DOHH2 (cell line): Measurements from ENCODE around the gene GJA4.

Source experiments
- EZH2phosphoT487 ChIP-seq: fragments of 200-600 bp; sonication (generic); IDR thresholded peaks from 2 replicates; pipeline ENCODE4 v1.6.1; 2017; ENCODE audit warnings: borderline replicate concordance, mild to moderate bottlenecking, antibody characterized with exemption, low read length, moderate library complexity, mixed read lengths
- TF ChIP-seq, protein P1 (sequence below): fragments of 200-600 bp; sonication (generic); IDR thresholded peaks from one replicate; pipeline ENCODE4 v1.5.1; 2014; ENCODE audit warnings: antibody characterized with exemption, mild to moderate bottlenecking, low read depth, low read length; ENCODE audit not compliant: poor library complexity, severe bottlenecking

DNA sequence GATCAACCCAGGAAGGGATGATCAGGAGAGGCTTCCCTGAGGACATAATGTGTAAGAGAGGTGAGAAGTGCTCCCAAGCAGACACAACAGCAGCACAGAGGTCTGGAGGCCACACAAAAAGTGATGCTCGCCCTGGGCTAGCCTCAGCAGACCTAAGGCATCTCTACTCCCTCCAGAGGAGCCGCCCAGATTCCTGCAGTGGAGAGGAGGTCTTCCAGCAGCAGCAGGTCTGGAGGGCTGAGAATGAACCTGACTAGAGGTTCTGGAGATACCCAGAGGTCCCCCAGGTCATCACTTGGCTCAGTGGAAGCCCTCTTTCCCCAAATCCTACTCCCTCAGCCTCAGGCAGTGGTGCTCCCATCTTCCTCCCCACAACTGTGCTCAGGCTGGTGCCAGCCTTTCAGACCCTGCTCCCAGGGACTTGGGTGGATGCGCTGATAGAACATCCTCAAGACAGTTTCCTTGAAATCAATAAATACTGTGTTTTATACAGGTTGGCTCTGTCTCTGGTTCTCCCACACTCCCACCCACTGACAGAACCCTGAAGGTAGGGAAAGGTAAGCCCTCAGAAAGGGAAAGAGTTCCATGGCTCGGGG, 6.8 kb upstream of the GJA4 start:
- TF ChIP-seq, protein P1, sequence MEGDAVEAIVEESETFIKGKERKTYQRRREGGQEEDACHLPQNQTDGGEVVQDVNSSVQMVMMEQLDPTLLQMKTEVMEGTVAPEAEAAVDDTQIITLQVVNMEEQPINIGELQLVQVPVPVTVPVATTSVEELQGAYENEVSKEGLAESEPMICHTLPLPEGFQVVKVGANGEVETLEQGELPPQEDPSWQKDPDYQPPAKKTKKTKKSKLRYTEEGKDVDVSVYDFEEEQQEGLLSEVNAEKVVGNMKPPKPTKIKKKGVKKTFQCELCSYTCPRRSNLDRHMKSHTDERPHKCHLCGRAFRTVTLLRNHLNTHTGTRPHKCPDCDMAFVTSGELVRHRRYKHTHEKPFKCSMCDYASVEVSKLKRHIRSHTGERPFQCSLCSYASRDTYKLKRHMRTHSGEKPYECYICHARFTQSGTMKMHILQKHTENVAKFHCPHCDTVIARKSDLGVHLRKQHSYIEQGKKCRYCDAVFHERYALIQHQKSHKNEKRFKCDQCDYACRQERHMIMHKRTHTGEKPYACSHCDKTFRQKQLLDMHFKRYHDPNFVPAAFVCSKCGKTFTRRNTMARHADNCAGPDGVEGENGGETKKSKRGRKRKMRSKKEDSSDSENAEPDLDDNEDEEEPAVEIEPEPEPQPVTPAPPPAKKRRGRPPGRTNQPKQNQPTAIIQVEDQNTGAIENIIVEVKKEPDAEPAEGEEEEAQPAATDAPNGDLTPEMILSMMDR: no peak
- TF ChIP-seq EZH2phosphoT487: no peak
